Epithelial cell of proximal tubule (primary cell): ENCODE data around the gene FANCC. TPM values are rescaled to one million over a fixed set of nuclear protein-coding genes. Genes with fewer than 3 reads are reported as not detected.
A peak's percentile ranks its signal among the peaks of the same experiment; 100 is the strongest.

ENCODE experiments used
- DNase-seq: peaks from one replicate; pipeline ENCODE4 v3.0.0-alpha.2; 2011; ENCODE audit warnings: low read depth
- H3K4me3 ChIP-seq: 2 replicates; pipeline ENCODE4 v1.5.1; 2011; ENCODE audit warnings: low read depth, mild to moderate bottlenecking, low read length
- CTCF ChIP-seq: conservative IDR thresholded peaks from 2 replicates; pipeline ENCODE4 v1.5.1; 2012; ENCODE audit warnings: low read depth, mild to moderate bottlenecking, low read length
- total RNA-seq: library from RNA; depleted of rRNA; stranded (reverse); fragments of >200 nt; gene quantifications from 2 replicates; pipeline ENCODE4 v1.2.3, GENCODE V29; 2015

FANCC gene
- total RNA-seq, 1 donor from 2014 or later: 9.4 TPM

GRCh38 chr9:95124582-95125367 lies 192.7 kb downstream of the FANCC start:
- TF ChIP-seq CTCF: peak; percentile 32
- H3K4me3 ChIP-seq: no peak overlapping the region
- DNase-seq: no peak

DNA sequence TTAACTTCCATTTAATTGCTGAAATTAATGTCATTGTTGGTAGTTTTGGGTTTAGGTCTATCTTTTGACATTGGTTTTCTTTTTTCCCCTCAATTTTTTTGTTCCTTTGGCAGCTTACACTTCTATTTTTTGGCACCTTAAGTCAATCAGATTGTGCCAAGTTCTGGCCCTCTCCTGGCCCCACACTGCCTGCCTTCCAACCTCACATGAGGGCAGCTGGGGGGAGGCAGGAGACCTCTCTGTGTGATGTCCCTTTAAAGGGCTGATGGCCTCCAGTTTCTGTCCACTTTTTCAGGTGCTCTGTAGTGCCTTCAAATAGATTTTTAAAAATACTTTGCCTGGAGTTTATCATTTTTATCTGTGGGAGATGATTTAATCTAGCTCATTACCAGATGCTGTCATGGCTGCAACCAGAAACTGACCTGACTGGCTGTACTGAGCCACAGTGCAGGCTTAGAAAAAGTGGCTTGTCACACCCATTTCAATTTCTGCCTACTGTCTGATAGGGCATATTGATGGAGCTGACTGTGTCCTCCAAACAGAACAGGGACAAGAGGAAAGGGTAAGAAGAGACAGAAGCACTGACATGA lies 196.6 kb downstream of the FANCC start:
- H3K4me3 ChIP-seq: no peak overlapping the region
- TF ChIP-seq CTCF: no peak
- no peak for DNase-seq

GRCh38 chr9:95118596-95118995 lies 198.9 kb downstream of the FANCC start:
- H3K4me3 ChIP-seq: no peak overlapping the region
- no peak for DNase-seq
- TF ChIP-seq CTCF: no peak

- DNase-seq: no peak
- H3K4me3 ChIP-seq: no peak overlapping the region
- TF ChIP-seq CTCF: no peak
Observed at GRCh38 chr9:95116808-95117204, 200.7 kb downstream of the FANCC start.

DNA sequence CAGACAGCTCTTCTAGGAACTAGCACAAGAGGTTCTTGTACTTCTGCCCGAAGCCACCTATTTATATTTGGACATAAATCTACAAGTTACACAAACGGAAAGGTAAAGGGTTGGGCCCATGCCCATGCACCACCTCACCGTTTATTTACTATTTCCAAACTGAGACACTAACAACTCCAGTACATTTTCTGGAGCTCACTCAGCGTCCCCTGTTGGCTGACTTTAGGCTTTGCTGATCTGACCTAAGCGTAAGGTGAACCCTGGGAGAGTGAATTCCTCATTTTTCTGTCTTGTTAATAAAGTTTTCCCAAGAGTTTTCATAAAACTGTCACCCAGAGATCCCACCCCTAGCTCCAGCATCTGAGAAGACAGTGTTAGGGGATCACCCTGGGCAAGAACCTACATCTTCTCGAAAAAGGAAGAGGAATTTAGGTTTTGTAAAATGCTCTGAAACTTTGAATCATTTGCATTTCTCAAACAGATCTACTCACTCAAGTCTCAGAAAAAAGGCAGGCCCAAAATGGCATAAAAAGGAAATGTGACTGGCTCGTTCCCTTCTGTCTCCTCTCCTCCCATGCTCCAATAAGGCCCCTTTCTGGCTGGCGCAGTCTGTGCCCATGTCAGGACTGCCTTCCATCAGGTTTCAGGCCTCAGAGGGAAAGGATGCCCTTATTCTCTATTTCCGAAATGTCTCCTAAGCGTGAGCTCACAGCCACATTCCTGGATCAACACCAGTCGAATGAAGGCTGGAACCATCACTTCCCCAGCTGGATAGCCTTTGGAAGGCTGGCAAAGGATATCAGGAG lies 201.3 kb downstream of the FANCC start:
- TF ChIP-seq CTCF: peak; percentile 34
- DNase-seq: no peak
- no peak overlapping the region for H3K4me3 ChIP-seq

DNA sequence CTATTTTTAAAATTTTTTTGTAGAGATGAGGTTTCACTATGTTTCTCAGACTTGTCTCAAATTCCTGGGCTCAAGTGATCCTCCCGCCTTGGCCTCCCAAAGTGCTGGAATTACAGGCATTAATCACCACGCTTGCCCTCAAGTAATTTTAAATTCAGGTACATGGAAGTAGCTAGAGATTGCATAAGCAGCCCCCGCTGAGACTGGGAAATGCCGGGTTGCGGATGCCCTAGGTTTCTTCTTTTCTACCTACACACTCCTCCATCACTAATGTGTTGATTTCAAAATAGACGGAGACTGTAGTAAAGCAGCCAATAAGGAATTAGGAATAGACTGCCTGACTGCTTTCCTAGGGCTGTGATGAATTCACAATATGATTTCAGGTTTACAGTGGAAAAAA lies 202.4 kb downstream of the FANCC start:
- TF ChIP-seq CTCF: no peak
- no peak for DNase-seq
- H3K4me3 ChIP-seq: no peak overlapping the region
